ENCODE data around the gene TRIM44. TPM values are rescaled to one million over a fixed set of nuclear protein-coding genes. Genes with fewer than 3 reads are reported as not detected.
"Not testable (repeated sequence)": the region's sequence is repeated elsewhere in the genome, so short reads cannot be mapped to it uniquely, and the experiment has no call there.

TRIM44 gene
- total and polyA plus RNA-seq, 10 donors, result 5.3 to 65.7 (median 48.5) TPM

- no peak for DNase-seq
- WGBS, 5 donors, result 85 to 94% (median 92%) methylated on average over 3 of the region's 3 CpGs
These were observed 48.8 kb downstream of the TRIM44 start for GRCh38 chr11:35711173-35711910.

GRCh38 chr11:35711924-35712323 lies 49.3 kb downstream of the TRIM44 start:
- Histone ChIP-seq H3K4me3 (no peak overlapping the region), H3K9me3 (peaks cover 0 to 20% (median 15%) of the 10 kb centered on the region in 8 donors), H3K27me3 (replicated peaks in 1 of 7) (no peaks in the 10 kb centered on the region), H3K4me1 (peaks cover 0 to 16% (median 6%) of the 10 kb centered on the region in 6 donors), H3K36me3 (no peaks in the 10 kb centered on the region), H3K27ac (no peak overlapping the region)
- DNase-seq, result no peak
- TF ChIP-seq CTCF (IDR thresholded peaks at IDR 0.05 in 8 of 11, conservative IDR thresholded peaks at IDR 0.05 in 3 of 11) (no peak), POLR2A (IDR thresholded peaks at IDR 0.05) (no peak), POLR2AphosphoS5 (IDR thresholded peaks at IDR 0.05) (no peak)
- intact Hi-C loops (cut with DNase I; ENCODE audit: low total_unique reads), result no loop called here

More at GRCh38 chr11:35711173-35711910, 48.8 kb downstream of the TRIM44 start:
- Histone ChIP-seq H3K4me3 (no peak overlapping the region), H3K36me3 (no peaks in the 10 kb centered on the region), H3K27ac (no peak overlapping the region), H3K27me3 (replicated peaks in 1 of 7) (no peaks in the 10 kb centered on the region), H3K4me1 (peaks cover 0 to 16% (median 6%) of the 10 kb centered on the region in 6 donors), H3K9me3 (peaks cover 0 to 20% (median 15%) of the 10 kb centered on the region in 8 donors)
- TF ChIP-seq CTCF (IDR thresholded peaks at IDR 0.05 in 8 of 11, conservative IDR thresholded peaks at IDR 0.05 in 3 of 11), result peak in 4 of 11 experiments; percentile 21 to 46 (median 25)
- no peak for TF ChIP-seq POLR2AphosphoS5 (IDR thresholded peaks at IDR 0.05)
- intact Hi-C loops (cut with DNase I; ENCODE audit: low total_unique reads), result no loop called here

GRCh38 chr11:35712533-35712932 lies 50.0 kb downstream of the TRIM44 start:
- TF ChIP-seq CTCF (IDR thresholded peaks at IDR 0.05 in 8 of 11, conservative IDR thresholded peaks at IDR 0.05 in 3 of 11) (no peak), POLR2A (IDR thresholded peaks at IDR 0.05) (no peak)
- H3K27ac ChIP-seq, result no peak overlapping the region
- 93 to 98% (median 96%) methylated on average over 3 of the region's 3 CpGs for WGBS, 5 donors
- no peak overlapping the region for H3K4me3 ChIP-seq
- no peaks in the 10 kb centered on the region for H3K27me3 ChIP-seq (replicated peaks in 1 of 7)
- no peaks in the 10 kb centered on the region for H3K36me3 ChIP-seq
- intact Hi-C loops (cut with DNase I; ENCODE audit: low total_unique reads), result no loop called here
- H3K4me1 ChIP-seq, result peaks cover 0 to 22% (median 8%) of the 10 kb centered on the region in 6 donors
- DNase-seq, result no peak
- peaks cover 0 to 20% (median 15%) of the 10 kb centered on the region in 8 donors for H3K9me3 ChIP-seq

GRCh38 chr11:35714882-35715627 lies 52.5 kb downstream of the TRIM44 start:
- no peaks in the 10 kb centered on the region for H3K27me3 ChIP-seq (replicated peaks in 1 of 7)
- H3K36me3 ChIP-seq, result no peaks in the 10 kb centered on the region
- H3K4me1 ChIP-seq, result peaks cover 0 to 26% (median 8%) of the 10 kb centered on the region in 6 donors
- no peak overlapping the region for H3K4me3 ChIP-seq
- TF ChIP-seq POLR2A (IDR thresholded peaks at IDR 0.05), result no peak
- no peak for TF ChIP-seq CTCF (IDR thresholded peaks at IDR 0.05 in 8 of 11, conservative IDR thresholded peaks at IDR 0.05 in 3 of 11)
- no peak for TF ChIP-seq POLR2AphosphoS5 (IDR thresholded peaks at IDR 0.05)
- WGBS, 5 donors, result 79 to 97% (median 90%) methylated on average over 3 of the region's 3 CpGs
- H3K27ac ChIP-seq, result peak overlapping the region in 1 of 8 donors; percentile 47
- peaks cover 0 to 20% (median 15%) of the 10 kb centered on the region in 8 donors for H3K9me3 ChIP-seq
- intact Hi-C loops (cut with DNase I; ENCODE audit: low total_unique reads), result no loop called here
- no peak for DNase-seq

- H3K27me3 ChIP-seq (replicated peaks in 1 of 7); DNase-seq; H3K4me3 ChIP-seq; H3K36me3 ChIP-seq; intact Hi-C loops (cut with DNase I; ENCODE audit: low total_unique reads): not testable (repeated sequence)
- Histone ChIP-seq H3K4me1 (peaks cover 0 to 24% (median 8%) of the 10 kb centered on the region in 6 donors), H3K27ac (peak overlapping the region in 1 of 8 donors; percentile 47), H3K9me3 (peaks cover 0 to 20% (median 15%) of the 10 kb centered on the region in 8 donors)
- WGBS, 5 donors, result 16 to 30% (median 18%) methylated on average over 2 of the region's 2 CpGs
These were observed 53.1 kb downstream of the TRIM44 start for GRCh38 chr11:35715677-35716076.

Measured in spleen (tissue), 11 donors.